Osteocyte (in vitro differentiated cells): ENCODE results near the gene KLK1. TPM values are rescaled to one million over a fixed set of nuclear protein-coding genes. Genes with fewer than 3 reads are reported as not detected.
A peak's percentile ranks its signal among the peaks of the same experiment; 100 is the strongest.

ENCODE experiments used
- DNase-seq: peaks from one replicate; pipeline ENCODE4 v3.0.0; 2021; ENCODE audit warnings: mixed read lengths; ENCODE audit not compliant: unreplicated experiment; ENCODE audit errors: extremely low spot score
- H3K27ac Mint-ChIP-seq: one replicate; pipeline ENCODE4 v1.8.0; 2021; ENCODE audit warnings: mild to moderate bottlenecking, mixed read lengths; ENCODE audit not compliant: unreplicated experiment
- H3K27me3 Mint-ChIP-seq: one replicate; pipeline ENCODE4 v1.8.0; 2021; ENCODE audit warnings: mixed read lengths; ENCODE audit not compliant: unreplicated experiment
- H3K36me3 Mint-ChIP-seq: one replicate; pipeline ENCODE4 v1.8.0; 2021; ENCODE audit warnings: mixed read lengths; ENCODE audit not compliant: unreplicated experiment
- H3K4me1 Mint-ChIP-seq: one replicate; pipeline ENCODE4 v1.8.0; 2021; ENCODE audit warnings: mixed read lengths; ENCODE audit not compliant: unreplicated experiment
- H3K4me3 Mint-ChIP-seq: one replicate; pipeline ENCODE4 v1.8.0; 2021; ENCODE audit warnings: mild to moderate bottlenecking, moderate library complexity, mixed read lengths; ENCODE audit not compliant: unreplicated experiment
- H3K9me3 Mint-ChIP-seq: one replicate; pipeline ENCODE4 v1.8.0; 2021; ENCODE audit warnings: mixed read lengths; ENCODE audit not compliant: unreplicated experiment
- CTCF ChIP-seq: fragments of 200-600 bp; sonication (generic); IDR thresholded peaks from 2 replicates; pipeline ENCODE4 v1.5.0; 2021; ENCODE audit warnings: antibody characterized with exemption, mild to moderate bottlenecking, moderate library complexity
- total RNA-seq: library from RNA; stranded (reverse); gene quantifications from 2 replicates; pipeline ENCODE4 v1.2.1, GENCODE V29; 2021

Gene KLK1
- total RNA-seq, 1 donor from 2014 or later = not detected

- no peak overlapping the region for H3K27ac Mint-ChIP-seq
- no peaks in the 10 kb centered on the region for H3K9me3 Mint-ChIP-seq
- H3K4me1 Mint-ChIP-seq = peaks cover 9% of the 10 kb centered on the region
- no peaks in the 10 kb centered on the region for H3K27me3 Mint-ChIP-seq
- H3K4me3 Mint-ChIP-seq = peak overlapping the region; percentile 76
- no peaks in the 10 kb centered on the region for H3K36me3 Mint-ChIP-seq
- no peak for DNase-seq
- no peak for TF ChIP-seq CTCF
Measured at GRCh38 chr19:50836543-50837195, 13.1 kb upstream of the KLK1 start.

- peak; percentile 90 for DNase-seq
- TF ChIP-seq CTCF = no peak
- Mint-ChIP-seq H3K4me3 (peak overlapping the region; percentile 76), H3K9me3 (no peaks in the 10 kb centered on the region), H3K4me1 (peaks cover 9% of the 10 kb centered on the region), H3K27me3 (no peaks in the 10 kb centered on the region), H3K27ac (peak overlapping the region; percentile 13), H3K36me3 (no peaks in the 10 kb centered on the region)
Measured at GRCh38 chr19:50835785-50836542, 12.4 kb upstream of the KLK1 start.

GRCh38 chr19:50835103-50835784 is 11.7 kb upstream of the KLK1 start:
- H3K27me3 Mint-ChIP-seq = no peaks in the 10 kb centered on the region
- no peaks in the 10 kb centered on the region for H3K36me3 Mint-ChIP-seq
- H3K4me3 Mint-ChIP-seq = peak overlapping the region; percentile 70
- DNase-seq = no peak
- no peaks in the 10 kb centered on the region for H3K9me3 Mint-ChIP-seq
- TF ChIP-seq CTCF = no peak
- H3K27ac Mint-ChIP-seq = no peak overlapping the region
- peaks cover 9% of the 10 kb centered on the region for H3K4me1 Mint-ChIP-seq

- Mint-ChIP-seq H3K27ac (no peak overlapping the region), H3K4me3 (no peak overlapping the region), H3K9me3 (no peaks in the 10 kb centered on the region), H3K36me3 (no peaks in the 10 kb centered on the region), H3K27me3 (no peaks in the 10 kb centered on the region), H3K4me1 (peaks cover 9% of the 10 kb centered on the region)
- TF ChIP-seq CTCF = no peak
- DNase-seq = no peak
Measured at GRCh38 chr19:50833802-50834167, 10.2 kb upstream of the KLK1 start.
